GM12874 (cell line): ENCODE measurements around the gene CD74.

Source experiments
- CTCF ChIP-seq: IDR thresholded peaks from 2 replicates; pipeline ENCODE4 v1.5.1; 2011; ENCODE audit warnings: low read depth, mild to moderate bottlenecking, control low read depth, low read length, moderate library complexity; ENCODE audit not compliant: insufficient read depth

The CD74 gene

GRCh38 chr5:150412319-150413175, at the start of gene CD74:
TSS of gene CD74 (minus strand) at chr5:150412910. CDS start at chr5:150412749, 161 bp downstream.
- no peak for TF ChIP-seq CTCF

- no peak for TF ChIP-seq CTCF
These were observed 48.5 kb upstream of the CD74 start for GRCh38 chr5:150461231-150461630.

GRCh38 chr5:150460781-150461180, 48.1 kb upstream of the CD74 start:
- TF ChIP-seq CTCF = no peak

GRCh38 chr5:150458802-150459557, 46.3 kb upstream of the CD74 start:
- peak; percentile 90 for TF ChIP-seq CTCF

- TF ChIP-seq CTCF = no peak
These were observed 45.0 kb upstream of the CD74 start for GRCh38 chr5:150457562-150458240.

- no peak for TF ChIP-seq CTCF
These were observed 44.4 kb upstream of the CD74 start for GRCh38 chr5:150457121-150457520.
